IMR-90 (cell line): ENCODE results near the gene PSMD2. TPM values are rescaled to one million over a fixed set of nuclear protein-coding genes. Genes with fewer than 3 reads are reported as not detected.

Source experiments
- ATAC-seq: fragments of 200-7000 bp; cut with Tn5 transposase; 2 replicates; pipeline ENCODE4 v1.9.1; 2020; ENCODE audit warnings: low read depth, mild to moderate bottlenecking, moderate library complexity
- BruUV-seq: library from RNA; stranded (reverse); fragments of 400-500 nt; replicated peaks from 2 replicates; lab custom pipeline; 2021; lab: Mats Ljungman, UMichigan
- CTCF ChIA-PET: fragments of 300-600 bp; formaldehyde crosslinking; extraction: SDS; loops from one replicate; lab custom pipeline; 2021; ENCODE audit warnings: antibody characterized with exemption; lab: Yijun Ruan, JAX
- POLR2A ChIA-PET: fragments of 300-600 bp; sonication (Branson Sonifier 250); formaldehyde crosslinking; loops from one replicate; lab custom pipeline; 2022; ENCODE audit warnings: antibody characterized with exemption; ENCODE audit not compliant: unreplicated experiment; lab: Charles Lee
- DNase-seq: peaks from one replicate; pipeline ENCODE4 v3.0.0; 2013
- H2AFZ ChIP-seq: replicated peaks from 2 replicates; pipeline ENCODE3; 2013; ENCODE audit warnings: low read length, mild to moderate bottlenecking; ENCODE audit not compliant: poor library complexity
- H2AK5ac ChIP-seq: 2 replicates; pipeline ENCODE4 v1.6.1; 2013; ENCODE audit warnings: low read depth, low read length, inconsistent platforms
- H2AK9ac ChIP-seq: replicated peaks from 2 replicates; pipeline ENCODE3; 2013; ENCODE audit warnings: mild to moderate bottlenecking, low read depth, low read length, moderate library complexity; ENCODE audit not compliant: poor library complexity
- H2BK120ac ChIP-seq: 2 replicates; pipeline ENCODE4 v1.6.1; 2013; ENCODE audit warnings: low read depth, low read length, inconsistent platforms
- H2BK15ac ChIP-seq: 3 replicates; pipeline ENCODE4 v1.6.1; 2013; ENCODE audit warnings: low read depth, low read length, inconsistent platforms
- H2BK20ac ChIP-seq: 2 replicates; pipeline ENCODE4 v1.6.1; 2013; ENCODE audit warnings: low read depth, mild to moderate bottlenecking, inconsistent platforms, low read length, moderate library complexity
- H2BK5ac ChIP-seq: 2 replicates; pipeline ENCODE4 v1.6.1; 2013; ENCODE audit warnings: mild to moderate bottlenecking, low read depth, low read length, inconsistent platforms; ENCODE audit not compliant: poor library complexity, severe bottlenecking
- H3K14ac ChIP-seq: replicated peaks from 2 replicates; pipeline ENCODE4 v1.6.1; 2013; ENCODE audit warnings: low read depth, low read length, inconsistent platforms
- H3K18ac ChIP-seq: 2 replicates; pipeline ENCODE4 v1.6.1; 2013; ENCODE audit warnings: low read depth, low read length, control low read depth
- H3K23ac ChIP-seq: 2 replicates; pipeline ENCODE4 v1.6.1; 2013; ENCODE audit warnings: low read depth, low read length, inconsistent platforms
- H3K27ac ChIP-seq: 2 replicates; pipeline ENCODE4 v1.5.1; 2013; ENCODE audit warnings: mild to moderate bottlenecking, control low read depth, low read length; ENCODE audit not compliant: insufficient read depth
- H3K27me3 ChIP-seq: 2 replicates; pipeline ENCODE4 v1.6.1; 2013; ENCODE audit warnings: low read length; ENCODE audit not compliant: control insufficient read depth, insufficient read depth
- H3K36me3 ChIP-seq: 2 replicates; pipeline ENCODE4 v1.6.1; 2013; ENCODE audit warnings: low read length, mixed read lengths; ENCODE audit not compliant: control insufficient read depth, insufficient read depth
- H3K4ac ChIP-seq: 2 replicates; pipeline ENCODE4 v1.6.1; 2013; ENCODE audit warnings: low read depth, low read length, inconsistent platforms
- H3K4me1 ChIP-seq: 2 replicates; pipeline ENCODE4 v1.6.1; 2013; ENCODE audit warnings: low read length, mixed read lengths; ENCODE audit not compliant: control insufficient read depth, insufficient read depth
- H3K4me2 ChIP-seq: 2 replicates; pipeline ENCODE4 v1.6.1; 2013; ENCODE audit warnings: low read depth, mild to moderate bottlenecking, control low read depth, low read length, moderate library complexity
- H3K4me3 ChIP-seq: 2 replicates; pipeline ENCODE4 v1.5.1; 2013; ENCODE audit warnings: low read depth, mild to moderate bottlenecking, control low read depth, low read length, moderate library complexity; ENCODE audit not compliant: insufficient read depth
- H3K56ac ChIP-seq: 2 replicates; pipeline ENCODE4 v1.6.1; 2013; ENCODE audit warnings: low read length, inconsistent platforms; ENCODE audit not compliant: insufficient read depth; ENCODE audit errors: extremely low read depth
- H3K79me1 ChIP-seq, 2 experiments: 2 replicates each; pipeline ENCODE4 v1.6.1; 2013; ENCODE audit warnings: low read length in 2 of 2, inconsistent platforms in 1 of 2, low read depth in 1 of 2
- H3K9ac ChIP-seq: 2 replicates; pipeline ENCODE4 v1.6.1; 2013; ENCODE audit warnings: low read depth, low read length, control low read depth
- H3K9me1 ChIP-seq: 2 replicates; pipeline ENCODE4 v1.6.1; 2013; ENCODE audit warnings: low read length, inconsistent platforms; ENCODE audit not compliant: insufficient read depth
- H3K9me3 ChIP-seq: 2 replicates; pipeline ENCODE4 v1.6.1; 2013; ENCODE audit warnings: low read length; ENCODE audit not compliant: control insufficient read depth, insufficient read depth
- H4K20me1 ChIP-seq: 2 replicates; pipeline ENCODE4 v1.6.1; 2013; ENCODE audit warnings: low read length, inconsistent platforms; ENCODE audit not compliant: insufficient read depth
- H4K5ac ChIP-seq: 2 replicates; pipeline ENCODE4 v1.6.1; 2013; ENCODE audit warnings: mild to moderate bottlenecking, low read depth, low read length, control low read depth
- H4K8ac ChIP-seq, 2 experiments: 2 replicates each; pipeline ENCODE4 v1.6.1; 2013; ENCODE audit warnings: low read depth in 2 of 2, low read length in 2 of 2, control low read depth in 1 of 2, inconsistent platforms in 1 of 2
- H4K91ac ChIP-seq: 2 replicates; pipeline ENCODE4 v1.6.1; 2013; ENCODE audit warnings: low read depth, low read length, inconsistent platforms; ENCODE audit not compliant: insufficient read depth
- CEBPB ChIP-seq: IDR thresholded peaks from 2 replicates; pipeline ENCODE4 v1.6.1; 2012; ENCODE audit warnings: low read depth, low read length, improper control_type of control experiment
- CHD1 ChIP-seq: IDR thresholded peaks from 2 replicates; pipeline ENCODE4 v1.6.1; 2012; ENCODE audit warnings: low read depth, low read length, improper control_type of control experiment
- CTCF ChIP-seq: conservative IDR thresholded peaks from 2 replicates; pipeline ENCODE4 v1.5.1; 2012; ENCODE audit warnings: mild to moderate bottlenecking, low read depth, low read length, improper control_type of control experiment
- MAZ ChIP-seq: IDR thresholded peaks from 2 replicates; pipeline ENCODE4 v1.6.1; 2012; ENCODE audit warnings: low read depth, mild to moderate bottlenecking, low read length, improper control_type of control experiment, moderate library complexity, borderline replicate concordance
- MXI1 ChIP-seq: IDR thresholded peaks from 2 replicates; pipeline ENCODE4 v1.6.1; 2012; ENCODE audit warnings: low read depth, mild to moderate bottlenecking, low read length, moderate library complexity, borderline replicate concordance
- RAD21 ChIP-seq: IDR thresholded peaks from 2 replicates; pipeline ENCODE4 v1.6.1; 2012; ENCODE audit warnings: low read length, improper control_type of control experiment
- SMC3 ChIP-seq: fragments of 150-350 bp; IDR thresholded peaks from 2 replicates; pipeline ENCODE4 v1.6.1; 2016; ENCODE audit warnings: low read depth, mild to moderate bottlenecking, antibody characterized with exemption, low read length, moderate library complexity
- WGBS, 2 experiments: methylation state at CpG; one replicate each; pipeline versions ENCODE4 v1.1.5 to v1.1.7; 2013; ENCODE audit warnings: missing lambda C conversion rate in 2 of 2; ENCODE audit not compliant: insufficient read length in 1 of 2; ENCODE audit errors: extremely low coverage in 2 of 2; 5-methylcytosine and 5-hydroxymethylcytosine counted together
- dilution Hi-C: fragments of 300-500 bp; cut with HindIII; formaldehyde crosslinking; loops from one replicate; pipeline ENCODE4 v1.14.3; 2018; ENCODE audit warnings: low sequenced_read_pairs; ENCODE audit not compliant: unreplicated experiment
- in situ Hi-C: fragments of 300-500 bp; cut with MboI; formaldehyde crosslinking; loops from 3 replicates; pipeline ENCODE4 v1.14.3; 2019; ENCODE audit warnings: low sequenced_read_pairs, inconsistent platforms, mixed read lengths
- intact Hi-C: fragments of 100-400 bp; cut with micrococcal nuclease; formaldehyde crosslinking; loops from 2 replicates; pipeline ENCODE4 v1.10.0; 2022
- polyA plus RNA-seq, 3 experiments: library from polyadenylated mRNA; depleted of rRNA; stranded (reverse); fragments of >200 nt; gene quantifications; 2 replicates each; pipeline ENCODE4 v1.2.3, GENCODE V29; 2012; ENCODE audit warnings: low replicate concordance in 1 of 3
- total RNA-seq: library from RNA; depleted of rRNA; stranded (reverse); fragments of >200 nt; gene quantifications from 2 replicates; pipeline ENCODE4 v1.2.3, GENCODE V29; 2012

Gene PSMD2
- total and polyA plus RNA-seq, 2 of the 4 experiments (the other 2 are of a cell fraction): 514 to 872 TPM

- peak overlapping the region; percentile 31 for H3K4me3 ChIP-seq
- no peaks in the 10 kb centered on the region for H3K9me1 ChIP-seq
Observed at GRCh38 chr3:184259878-184260723, 38.9 kb upstream of the PSMD2 start.

More at GRCh38 chr3:184259878-184260723, 38.9 kb upstream of the PSMD2 start:
- no peak overlapping the region for H4K8ac ChIP-seq
- dilution Hi-C loops: no loop called here
- no peak overlapping the region for H2BK15ac ChIP-seq
- in situ Hi-C loops: loop anchor here (10.0 to 25.0 kb wide), 2 partner anchors 365 to 798 kb away; no protein-coding TSS in a partner anchor
- BruUV-seq: no TSS peak
- CTCF ChIA-PET: interaction anchor here (1.1 kb wide), 1 partner anchor 365 kb away, joined by 3 read pairs; no protein-coding TSS in a partner anchor
- peaks cover 2% of the 10 kb centered on the region; the same call in 1 of the 2 replicates for H3K4me1 ChIP-seq
- H4K91ac ChIP-seq: no peak overlapping the region
- H3K56ac ChIP-seq: no peak overlapping the region
- H2BK120ac ChIP-seq: no peak overlapping the region
- H3K4me2 ChIP-seq: peak overlapping the region; percentile 72
- intact Hi-C loops: loop anchor here (10.0 kb wide), 1 partner anchor 245 kb away; the partner anchor contains the start of gene ABCC5
- H2AK5ac ChIP-seq: no peak overlapping the region
- POLR2A ChIA-PET: no interaction called here
- H3K79me1 ChIP-seq: no peaks in the 10 kb centered on the region
- H4K20me1 ChIP-seq: peaks cover 8% of the 10 kb centered on the region
- no peak overlapping the region for H2AK9ac ChIP-seq
- H3K18ac ChIP-seq: no peak overlapping the region
- H4K5ac ChIP-seq: no peak overlapping the region
- no peaks in the 10 kb centered on the region for H3K9me3 ChIP-seq
- TF ChIP-seq SMC3 (no peak), CTCF (no peak), MXI1 (peak; percentile 70; the same call in 1 of the 2 replicates), RAD21 (no peak), MAZ (peak; percentile 85), CHD1 (no peak), CEBPB (no peak)
- DNase-seq: peak; percentile 17
- H3K14ac ChIP-seq: no peak overlapping the region
- H2BK5ac ChIP-seq: no peak overlapping the region
- H3K9ac ChIP-seq: no peak overlapping the region
- peak overlapping the region; percentile 58 for H2AFZ ChIP-seq
- 1% methylated on average over 58 of the region's 91 CpGs; no CpG with 5 or more reads in 1 of the 2 experiments for WGBS, 2 experiments
- H2BK20ac ChIP-seq: no peak overlapping the region
- peaks cover 33% of the 10 kb centered on the region for H3K27me3 ChIP-seq
- H3K23ac ChIP-seq: peak overlapping the region; percentile 82; the same call in 1 of the 2 replicates
- H3K4ac ChIP-seq: no peak overlapping the region
- peak; percentile 77 for ATAC-seq
- no peak overlapping the region for H3K27ac ChIP-seq
- 0 out of 2 replicates have a peak, but pooled peaks cover 2% of the 10 kb centered on the region for H3K36me3 ChIP-seq
